T-helper 9 cell (primary cell): ENCODE data around the gene RTN4RL1.
"Not testable (repeated sequence)": the region's sequence is repeated elsewhere in the genome, so short reads cannot be mapped to it uniquely, and the experiment has no call there.

Experiments used
- DNase-seq: peaks from one replicate; pipeline ENCODE4 v3.0.0-alpha.2; 2020

RTN4RL1 gene

DNA sequence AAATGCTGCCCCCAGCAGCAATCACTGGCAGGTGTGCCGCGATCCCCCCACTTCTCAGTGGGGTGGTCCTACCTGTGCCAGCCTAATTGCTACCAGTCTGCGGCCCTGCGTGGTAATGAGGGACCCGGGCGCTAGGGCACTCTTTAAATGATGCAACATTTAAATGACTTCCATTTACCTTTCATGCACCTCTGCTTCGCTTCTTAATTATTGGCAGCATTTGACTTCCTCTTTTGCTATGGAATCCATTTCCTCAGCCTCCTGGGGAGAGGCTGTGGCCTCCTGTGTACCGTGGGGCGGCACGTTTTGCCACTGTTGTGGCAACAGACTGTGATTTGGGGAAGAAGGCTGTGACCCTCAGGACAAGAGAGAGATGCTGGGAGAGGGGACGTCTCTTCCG lies 109.2 kb downstream of the RTN4RL1 start:
- DNase-seq = no peak

DNA sequence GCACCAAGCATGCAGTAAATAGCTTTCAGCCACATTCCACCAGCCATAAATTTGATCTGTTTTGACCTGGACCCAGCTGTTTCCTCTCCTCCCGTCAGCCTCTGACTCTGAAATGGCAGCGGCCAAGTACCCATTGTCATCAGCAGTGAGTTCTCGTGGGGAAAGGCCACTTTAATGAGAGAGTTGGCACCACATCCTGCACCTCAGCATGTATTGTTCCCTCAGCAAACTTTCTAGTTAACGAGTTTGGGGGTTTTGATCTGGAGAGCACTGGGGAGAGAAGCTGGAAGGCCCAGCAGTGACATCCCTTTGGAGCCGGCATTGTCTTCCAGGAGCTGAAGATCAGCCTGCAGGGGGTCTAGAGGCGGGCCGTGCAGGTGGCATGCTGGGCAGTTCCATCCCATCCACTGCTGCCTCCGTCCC lies 110.5 kb downstream of the RTN4RL1 start:
- no peak for DNase-seq

DNA sequence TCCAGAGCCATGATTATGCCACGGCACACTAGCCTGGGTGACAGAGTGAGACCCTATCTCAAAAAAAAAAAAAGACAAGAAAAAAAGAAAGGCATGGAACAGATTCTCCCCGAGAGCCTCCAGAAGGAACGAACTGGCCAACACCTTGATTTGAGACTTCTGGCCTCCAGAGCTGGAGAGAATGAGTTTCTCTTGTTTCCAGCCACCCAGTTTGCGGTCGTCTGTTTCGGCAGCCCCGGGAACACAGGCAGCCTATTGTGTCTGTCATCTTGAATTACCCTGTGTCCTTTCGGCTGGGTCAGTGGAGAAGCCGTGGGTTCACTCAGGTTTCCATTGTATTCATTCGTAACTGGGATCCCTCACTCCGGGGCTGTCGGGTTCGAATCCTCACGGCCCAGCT lies 111.4 kb downstream of the RTN4RL1 start:
- no peak for DNase-seq

DNA sequence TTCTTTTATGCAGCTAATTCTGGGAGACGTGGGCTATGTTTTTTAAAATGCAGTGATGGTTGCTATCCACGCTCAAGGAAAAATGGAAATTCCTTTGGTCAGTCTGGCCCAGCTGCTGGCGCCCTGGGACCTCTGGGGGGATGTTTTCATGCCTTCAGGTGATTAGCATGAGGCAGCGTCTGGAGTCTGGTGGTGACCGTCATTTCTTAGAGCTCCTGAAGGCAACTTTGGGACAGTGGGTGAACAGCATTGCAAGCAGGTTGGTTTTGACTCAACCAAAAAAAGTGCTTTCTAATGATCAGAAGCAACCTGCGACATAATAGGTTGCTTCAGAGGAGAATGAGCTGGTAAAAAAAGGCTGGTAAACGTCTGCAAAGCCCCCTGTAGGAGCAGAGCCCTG lies 113.0 kb downstream of the RTN4RL1 start:
- DNase-seq = no peak

DNA sequence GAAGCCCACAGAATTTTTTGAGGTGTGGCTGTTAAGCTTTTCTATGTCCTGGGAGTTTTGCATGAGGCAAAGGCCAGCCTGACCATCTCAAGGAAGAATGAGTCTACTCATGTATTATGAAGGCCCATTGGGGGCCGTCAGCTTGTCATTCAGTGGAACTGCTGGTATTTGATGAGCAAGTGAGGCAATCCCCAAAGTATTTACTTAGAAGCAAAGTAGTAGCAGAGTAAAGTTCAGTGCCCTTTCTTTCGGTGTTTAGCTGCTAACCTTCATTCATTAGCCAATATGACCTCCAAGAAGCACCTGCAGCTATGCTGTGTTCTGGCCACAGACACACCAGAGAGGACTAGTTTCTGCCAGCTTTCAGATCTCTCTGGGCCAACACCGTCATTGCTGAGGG lies 115.1 kb downstream of the RTN4RL1 start:
- no peak for DNase-seq

GRCh38 chr17:1908699-1909309 lies 116.3 kb downstream of the RTN4RL1 start:
- DNase-seq = peak; percentile 5

DNA sequence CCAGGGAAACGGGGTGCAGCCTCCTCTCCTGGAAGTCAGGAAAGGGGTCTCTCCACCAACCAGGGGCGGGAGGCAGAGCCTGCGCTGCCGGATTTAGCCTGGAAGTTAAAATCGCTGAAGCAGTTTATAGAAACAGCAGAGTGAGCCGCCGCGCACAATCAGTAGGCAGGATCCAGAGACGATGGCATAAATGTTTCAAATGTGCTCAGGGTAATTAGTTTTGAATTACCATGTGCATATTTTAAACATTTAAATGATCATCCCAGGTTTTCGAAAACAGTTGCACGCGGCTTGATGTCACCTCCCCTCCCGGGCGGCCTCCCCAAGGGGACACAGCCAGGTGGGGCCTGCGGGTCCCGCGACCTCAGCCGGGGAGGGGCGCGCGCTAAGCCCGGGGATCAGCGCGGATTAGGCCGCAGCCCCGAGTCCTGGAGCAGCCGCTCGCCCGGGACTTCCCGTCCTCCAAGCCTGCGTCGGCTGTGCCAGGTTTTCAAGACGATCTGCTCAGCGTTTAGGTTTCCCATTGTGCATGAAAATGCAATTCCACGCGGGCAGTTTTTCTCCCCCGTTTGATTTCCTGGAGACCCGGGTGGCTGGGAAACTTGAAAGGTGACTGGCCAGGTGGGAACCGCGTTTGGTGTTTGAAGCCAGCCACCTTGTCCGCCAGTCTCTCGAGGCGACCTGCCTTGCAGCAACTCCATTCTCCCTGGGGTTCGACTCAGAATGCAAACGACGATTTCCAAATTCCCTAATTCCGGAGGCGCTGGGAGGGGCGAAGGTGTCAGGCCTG lies 117.0 kb downstream of the RTN4RL1 start:
- DNase-seq = no peak

DNA sequence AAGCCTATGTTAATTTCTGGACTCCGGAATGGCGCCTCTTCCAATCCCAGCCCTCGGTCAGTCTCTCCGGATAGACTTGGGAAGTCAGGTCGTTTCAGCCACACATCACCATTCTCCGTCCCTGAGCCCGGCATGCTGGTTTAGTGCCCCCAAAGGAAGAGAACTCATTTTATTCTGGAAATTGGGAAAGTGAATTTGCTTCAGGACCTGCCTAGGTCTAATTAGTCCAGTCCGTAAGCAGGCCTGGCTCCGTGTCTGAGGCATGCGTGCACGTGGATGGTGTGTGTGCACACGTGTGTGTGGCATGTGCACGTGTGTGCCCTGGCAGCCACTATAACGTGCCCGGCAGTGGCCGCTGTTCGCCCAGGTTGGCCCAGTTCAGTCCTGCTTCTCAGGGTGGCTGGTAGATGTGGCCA lies 117.9 kb downstream of the RTN4RL1 start:
- DNase-seq = no peak

- DNase-seq = no peak
Observed at GRCh38 chr17:1906662-1907101, 118.5 kb downstream of the RTN4RL1 start.

DNA sequence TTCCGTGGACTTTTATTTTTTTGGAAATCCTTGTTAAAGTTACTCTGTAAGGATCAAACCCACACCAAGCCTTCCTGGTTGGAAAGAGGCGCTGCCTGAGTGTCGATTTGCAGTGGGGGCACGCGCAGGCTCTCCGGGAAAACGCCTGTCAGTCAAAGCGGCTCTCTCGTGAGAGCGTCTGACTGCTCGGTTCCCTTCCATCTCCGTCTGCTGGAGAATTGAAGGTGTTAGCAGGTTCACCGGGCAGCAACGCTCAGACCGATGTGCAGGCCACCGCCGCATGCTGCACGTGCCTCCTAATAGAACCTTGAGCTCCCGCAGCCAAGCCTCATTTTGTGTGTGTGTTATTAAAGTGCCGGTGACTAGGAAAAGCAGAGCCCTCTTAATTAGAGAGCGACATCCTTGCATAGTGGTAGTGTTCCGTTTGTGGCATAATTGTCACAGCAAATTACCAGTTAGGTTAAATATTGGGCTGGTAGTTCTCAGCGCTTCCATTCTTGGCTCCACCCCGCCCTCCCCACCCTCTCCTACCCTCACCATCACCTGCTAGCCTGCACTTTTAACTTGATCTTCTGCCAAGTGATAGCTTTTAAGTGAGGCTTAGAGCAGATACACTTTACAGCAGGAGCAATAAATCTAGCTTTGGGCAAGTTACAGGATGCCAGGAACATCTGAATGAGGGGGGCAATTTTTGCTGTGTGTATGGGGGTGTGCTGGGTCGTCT lies 119.8 kb downstream of the RTN4RL1 start:
- DNase-seq = no peak

- DNase-seq = no peak
Observed at GRCh38 chr17:1904273-1905182, 120.6 kb downstream of the RTN4RL1 start.

DNA sequence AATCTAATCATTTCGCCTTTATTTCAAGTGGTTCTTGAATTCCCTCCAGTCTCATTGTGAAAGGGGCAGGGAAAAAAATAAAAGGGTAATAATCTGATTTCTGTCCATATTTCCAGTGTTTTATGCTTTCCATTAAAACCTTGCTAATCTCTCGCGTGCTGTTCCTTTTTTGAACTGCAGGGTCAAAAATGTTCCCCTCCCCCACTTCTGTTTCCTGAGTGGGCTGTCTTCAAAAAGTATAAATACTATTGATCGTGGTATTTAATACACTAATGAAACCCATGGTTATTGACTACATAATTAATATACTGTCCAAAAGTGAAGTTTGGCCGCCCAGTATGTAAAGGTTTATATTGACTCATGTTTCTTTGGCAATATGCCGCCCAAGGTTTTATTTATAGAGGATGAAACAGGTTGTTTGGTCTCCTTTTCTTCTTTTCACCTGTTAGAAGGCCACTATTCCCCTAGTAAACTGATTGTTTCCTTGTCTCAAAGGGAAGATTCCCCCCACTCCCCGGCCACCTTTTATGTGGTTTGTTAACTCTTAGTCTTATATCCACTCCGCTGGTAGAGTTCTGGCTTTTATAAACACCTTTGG lies 125.6 kb downstream of the RTN4RL1 start:
- DNase-seq = no peak

GRCh38 chr17:1898872-1899271 lies 126.3 kb downstream of the RTN4RL1 start:
- no peak for DNase-seq

DNA sequence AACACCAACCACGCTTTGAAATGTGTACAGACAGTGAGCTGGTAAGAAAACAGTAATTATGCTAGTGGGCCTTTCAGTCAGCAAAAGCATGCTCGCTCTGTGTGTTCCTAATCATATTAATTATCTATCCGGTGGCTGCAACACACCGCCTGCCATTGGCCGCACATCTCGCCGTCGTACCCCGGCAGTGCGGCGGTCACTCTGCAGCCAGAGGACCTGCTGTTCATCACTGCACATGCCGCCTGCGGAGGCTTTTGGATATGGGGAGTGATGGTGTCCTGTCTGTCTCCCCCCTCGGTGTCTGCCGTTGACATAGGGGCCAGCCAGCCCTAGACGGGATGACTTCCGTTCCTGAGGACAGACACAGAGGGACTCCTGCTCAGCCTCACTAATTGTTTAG lies 126.8 kb downstream of the RTN4RL1 start:
- DNase-seq = no peak

- no peak for DNase-seq
Observed at GRCh38 chr17:1897105-1897656, 128.0 kb downstream of the RTN4RL1 start.

DNA sequence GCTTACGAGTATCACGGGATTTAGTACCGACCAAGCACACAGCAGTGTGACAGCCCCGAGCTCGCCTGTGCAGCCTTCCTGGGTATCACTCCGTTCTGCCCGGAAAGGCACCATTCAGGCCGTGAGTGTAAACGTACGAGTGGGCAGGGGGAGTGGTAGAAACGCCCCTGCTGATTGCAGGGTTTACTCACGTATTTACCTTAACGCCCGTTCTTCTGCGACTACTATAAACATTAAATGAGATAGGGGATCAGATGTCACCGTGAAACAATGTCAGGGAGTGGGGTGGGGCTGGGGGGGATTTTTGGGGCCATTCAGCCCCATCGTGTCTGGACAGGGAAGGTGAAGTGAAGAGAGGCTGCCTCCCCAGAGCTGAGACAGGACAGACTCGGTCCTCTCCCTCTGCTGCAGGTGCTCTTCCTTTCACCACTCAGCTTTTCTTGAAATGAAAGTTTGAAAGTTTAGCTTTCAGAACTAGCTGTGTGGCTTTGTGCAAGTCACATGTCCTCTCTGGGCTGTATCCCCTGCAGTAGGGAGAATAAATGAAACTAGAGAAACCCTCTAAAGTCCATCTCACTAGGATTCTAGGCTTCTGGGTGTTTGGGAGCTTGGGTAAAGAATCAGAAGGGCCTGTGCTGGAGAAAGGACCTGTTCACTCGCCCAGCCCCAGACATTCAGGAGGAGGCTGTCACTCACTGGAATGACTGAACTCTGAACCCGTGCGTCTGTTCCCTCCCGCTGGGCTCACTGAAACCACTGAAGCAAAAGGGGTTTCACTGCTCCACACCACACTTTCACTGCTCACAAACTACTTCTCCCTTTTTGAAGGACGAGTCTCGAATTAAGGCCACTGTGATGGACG lies 128.7 kb downstream of the RTN4RL1 start:
- DNase-seq = no peak

GRCh38 chr17:1895479-1895878 lies 129.7 kb downstream of the RTN4RL1 start:
- DNase-seq = not testable (repeated sequence)

GRCh38 chr17:1894753-1895339 lies 130.3 kb downstream of the RTN4RL1 start:
- DNase-seq = no peak

DNA sequence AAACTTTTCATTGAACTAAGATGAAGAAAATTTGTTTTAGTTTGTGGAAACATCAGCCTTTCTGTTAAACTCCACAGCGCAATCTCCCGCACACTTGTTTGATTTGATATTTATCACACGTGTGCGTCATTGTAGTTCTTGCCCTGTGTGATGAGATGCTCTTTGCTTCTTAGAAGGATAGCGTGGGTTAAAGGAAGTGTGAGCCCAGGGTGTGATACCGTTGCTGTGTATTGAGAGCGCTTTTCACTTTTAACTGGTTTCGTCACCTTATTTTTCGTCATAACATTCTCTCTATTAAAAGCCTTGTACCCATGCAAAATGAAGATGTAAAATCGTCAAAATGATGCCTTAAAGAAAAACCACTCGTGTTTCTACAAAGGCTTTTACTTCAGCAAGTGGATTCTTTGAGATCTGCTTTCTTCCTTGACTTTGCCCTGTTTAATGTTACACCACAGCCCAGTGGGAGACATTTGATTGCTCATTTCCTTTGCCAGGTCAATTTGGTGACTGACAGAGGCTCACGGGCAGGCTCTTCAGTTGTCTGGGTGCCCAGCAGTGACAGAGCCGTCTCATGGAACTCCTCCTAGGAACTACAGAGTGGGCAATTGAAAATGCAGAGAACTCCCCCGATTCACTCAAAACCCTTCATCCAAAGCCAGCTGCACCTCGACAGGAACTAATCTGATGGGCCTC lies 134.2 kb downstream of the RTN4RL1 start:
- DNase-seq = no peak

DNA sequence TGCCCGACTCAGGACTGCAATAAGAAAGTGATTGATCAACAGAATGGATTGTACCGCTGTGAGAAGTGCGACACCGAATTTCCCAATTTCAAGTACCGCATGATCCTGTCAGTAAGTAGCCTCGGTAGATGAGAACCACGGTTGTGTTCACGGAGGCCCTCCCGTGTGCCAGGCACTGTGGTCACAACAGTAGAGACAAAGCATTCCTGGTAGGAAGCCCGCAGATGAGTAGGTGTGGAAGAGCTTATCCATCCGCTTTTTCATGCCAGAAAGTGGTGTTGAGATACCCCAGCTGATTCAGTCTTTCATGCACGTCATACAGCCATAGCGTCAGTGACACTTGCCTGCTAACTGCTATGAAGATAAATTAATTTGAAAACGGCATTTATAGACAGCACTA lies 136.4 kb downstream of the RTN4RL1 start:
- no peak for DNase-seq
